Testis (tissue), 3 donors: ENCODE data around the gene KIF16B. TPM values are rescaled to one million over a fixed set of nuclear protein-coding genes. Genes with fewer than 3 reads are reported as not detected.

ENCODE experiments used
- DNase-seq: peaks from one replicate; pipeline ENCODE4 v3.0.0-alpha.2; 2019
- H3K27ac ChIP-seq, 2 donors: fragments of 200-600 bp; sonication (generic); one replicate each; pipeline ENCODE4 v1.5.1; 2019
- H3K27me3 ChIP-seq: fragments of 200-600 bp; sonication (generic); one replicate; pipeline ENCODE4 v1.5.1; 2019
- H3K36me3 ChIP-seq: fragments of 200-600 bp; sonication (generic); one replicate; pipeline ENCODE4 v1.5.1; 2017; ENCODE audit warnings: low read depth; ENCODE audit errors: missing control alignments
- H3K4me1 ChIP-seq: fragments of 200-600 bp; sonication (generic); one replicate; pipeline ENCODE4 v1.5.1; 2019
- H3K4me3 ChIP-seq, 2 donors: fragments of 200-600 bp; sonication (generic); one replicate each; pipeline ENCODE4 v1.5.1; 2017 to 2019
- H3K9me3 ChIP-seq: fragments of 200-600 bp; sonication (generic); one replicate; pipeline ENCODE4 v1.5.1; 2017
- CTCF ChIP-seq, 3 experiments: fragments of 450-650 bp in 2 of 3; fragments of 200-600 bp in 1 of 3; sonication (generic) in 1 of 3; IDR thresholded peaks; one replicate each; pipeline ENCODE4 v1.5.1; 2016 to 2019; ENCODE audit warnings: antibody characterized with exemption in 3 of 3, mild to moderate bottlenecking in 2 of 3, moderate library complexity in 1 of 3
- POLR2A ChIP-seq: fragments of 450-650 bp; IDR thresholded peaks from one replicate; pipeline ENCODE4 v1.6.1; 2017; ENCODE audit warnings: antibody characterized with exemption, mild to moderate bottlenecking, moderate library complexity
- WGBS, 2 donors: methylation state at CpG; one replicate each; pipeline ENCODE4 v1.1.5; 2018; 5-methylcytosine and 5-hydroxymethylcytosine counted together
- intact Hi-C: fragments of 100-400 bp; cut with DNase I; formaldehyde crosslinking; loops from one replicate; pipeline ENCODE4 v1.15.1; 2023; ENCODE audit warnings: low total_unique reads
- polyA plus RNA-seq: library from polyadenylated mRNA; stranded (reverse); fragments of 350-450 nt; fragmentation: Illumina TruSeq; extraction: RNeasy Lipid Tissue Mini Kit (QIAGEN cat#74804); gene quantifications from one replicate; pipeline ENCODE4 v1.2.3, GENCODE V29; 2014; ENCODE audit warnings: low read depth, low replicate concordance; ENCODE audit not compliant: insufficient read depth
- total RNA-seq, 2 donors: library from RNA; depleted of rRNA; stranded (reverse); fragments of >200 nt; gene quantifications; one replicate each; pipeline ENCODE4 v1.2.3, GENCODE V29; 2016

KIF16B gene
- total and polyA plus RNA-seq, 3 donors from 2014 or later = 10.2 to 25.5 (median 22.3) TPM

DNA sequence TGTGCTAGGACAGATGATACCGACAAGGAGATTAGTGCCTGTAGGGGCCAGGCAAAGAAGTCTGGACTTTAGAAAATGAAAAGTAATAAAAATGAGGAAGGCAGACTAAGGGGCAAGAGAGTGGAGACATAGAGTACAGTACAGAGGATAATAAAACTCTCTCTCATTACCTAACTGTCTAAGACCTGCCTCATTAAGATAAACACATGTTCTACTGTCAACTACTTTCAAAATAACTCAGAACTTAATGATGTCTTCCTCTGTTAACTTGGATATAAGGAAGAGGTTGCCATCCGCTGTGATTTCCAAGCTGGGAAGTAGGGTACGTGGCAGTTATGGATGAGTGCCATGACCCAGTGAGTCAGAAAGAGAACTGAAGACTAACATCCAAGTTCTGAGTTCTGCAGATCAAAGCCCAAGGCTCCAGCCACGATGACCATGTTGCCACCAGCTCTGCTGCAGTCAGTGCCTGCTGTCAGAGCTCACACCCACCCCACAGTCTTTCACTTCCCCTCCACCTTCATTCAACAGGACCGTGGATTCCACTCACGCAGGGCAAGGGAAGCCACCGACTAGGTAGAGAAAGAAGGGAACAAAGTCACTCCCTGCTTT, 81.8 kb downstream of the KIF16B start:
- no peak overlapping the region for H3K4me3 ChIP-seq
- TF ChIP-seq CTCF (IDR thresholded peaks at IDR 0.05) = no peak
- TF ChIP-seq POLR2A = no peak
- 63 to 74% methylated on average over 3 to 7 of the region's 7 CpGs for WGBS, 2 donors
- intact Hi-C loops = no loop called here
- peak overlapping the region in 1 of 2 donors; percentile 27 for H3K27ac ChIP-seq
- H3K9me3 ChIP-seq = no peaks in the 10 kb centered on the region
- H3K27me3 ChIP-seq = no peaks in the 10 kb centered on the region
- no peaks in the 10 kb centered on the region for H3K36me3 ChIP-seq
- H3K4me1 ChIP-seq = peaks cover 3% of the 10 kb centered on the region
- DNase-seq = peak; percentile 36

DNA sequence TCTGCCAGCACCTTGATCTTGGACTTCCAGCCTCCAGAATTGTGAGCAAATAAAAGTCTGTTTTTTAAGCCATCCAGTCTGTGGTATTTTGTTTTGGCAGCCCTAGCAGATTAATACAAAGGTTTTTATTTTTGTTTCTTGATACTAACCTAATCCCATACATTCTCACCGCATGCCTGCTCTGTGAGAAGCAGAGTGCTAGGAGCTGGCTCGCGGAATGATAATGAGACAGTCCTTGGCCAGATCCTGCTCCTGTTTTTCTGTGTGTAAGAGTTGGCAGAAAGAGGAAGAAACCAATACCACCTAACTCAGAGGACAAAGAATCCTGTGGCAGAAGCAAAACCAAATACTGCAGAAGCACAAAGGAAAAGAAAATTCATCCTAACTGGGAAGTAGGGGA, 82.6 kb downstream of the KIF16B start:
- peak overlapping the region in 1 of 2 donors; percentile 27 for H3K27ac ChIP-seq
- H3K4me1 ChIP-seq = peaks cover 3% of the 10 kb centered on the region
- H3K27me3 ChIP-seq = no peaks in the 10 kb centered on the region
- WGBS, 2 donors = 43 to 58% methylated on average over 3 of the region's 3 CpGs
- H3K4me3 ChIP-seq = no peak overlapping the region
- DNase-seq = no peak
- no peaks in the 10 kb centered on the region for H3K36me3 ChIP-seq
- H3K9me3 ChIP-seq = no peaks in the 10 kb centered on the region
- intact Hi-C loops = no loop called here
- TF ChIP-seq CTCF (IDR thresholded peaks at IDR 0.05) (no peak), POLR2A (no peak)

GRCh38 chr20:16488616-16489015, 84.6 kb downstream of the KIF16B start:
- 57 to 63% methylated on average over 3 of the region's 3 CpGs for WGBS, 2 donors
- no peak for DNase-seq
- H3K36me3 ChIP-seq = no peaks in the 10 kb centered on the region

GRCh38 chr20:16488086-16488485, 85.2 kb downstream of the KIF16B start:
- 86 to 87% methylated on average over 8 of the region's 8 CpGs for WGBS, 2 donors
- no peaks in the 10 kb centered on the region for H3K36me3 ChIP-seq

More at GRCh38 chr20:16488616-16489015, 84.6 kb downstream of the KIF16B start:
- Histone ChIP-seq H3K27me3 (no peaks in the 10 kb centered on the region), H3K4me3 (no peak overlapping the region), H3K4me1 (peaks cover 3% of the 10 kb centered on the region), H3K27ac (no peak overlapping the region), H3K9me3 (no peaks in the 10 kb centered on the region)
- TF ChIP-seq POLR2A = no peak
- TF ChIP-seq CTCF (IDR thresholded peaks at IDR 0.05) = no peak
- intact Hi-C loops = no loop called here

More at GRCh38 chr20:16488086-16488485, 85.2 kb downstream of the KIF16B start:
- Histone ChIP-seq H3K4me1 (peaks cover 3% of the 10 kb centered on the region), H3K4me3 (no peak overlapping the region), H3K27me3 (no peaks in the 10 kb centered on the region), H3K9me3 (no peaks in the 10 kb centered on the region), H3K27ac (no peak overlapping the region)
- DNase-seq = no peak
- intact Hi-C loops = no loop called here
- TF ChIP-seq CTCF (IDR thresholded peaks at IDR 0.05) = no peak
- no peak for TF ChIP-seq POLR2A
